ENCODE results near the gene DNAH7. TPM values are rescaled to one million over a fixed set of nuclear protein-coding genes. Genes with fewer than 3 reads are reported as not detected.
"Not testable (repeated sequence)": the region's sequence is repeated elsewhere in the genome, so short reads cannot be mapped to it uniquely, and the experiment has no call there.

The DNAH7 gene
- total RNA-seq, 1 donor from 2014 or later: 2.6 TPM

GRCh38 chr2:196099916-196100315, 31.3 kb upstream of the DNAH7 start:
- H3K4me1 Mint-ChIP-seq (ENCODE audit: unreplicated experiment): no peaks in the 10 kb centered on the region
- H3K36me3 Mint-ChIP-seq (ENCODE audit: low read depth, unreplicated experiment): no peaks in the 10 kb centered on the region
- no peak for TF ChIP-seq CTCF (IDR thresholded peaks at IDR 0.05; ENCODE audit: unreplicated experiment)
- DNase-seq (ENCODE audit: low spot score): no peak
- no peaks in the 10 kb centered on the region for H3K9me3 Mint-ChIP-seq (ENCODE audit: unreplicated experiment)
- no peak overlapping the region for H3K27ac Mint-ChIP-seq (ENCODE audit: unreplicated experiment)
- H3K27me3 Mint-ChIP-seq (ENCODE audit: unreplicated experiment): no peaks in the 10 kb centered on the region
- no peak overlapping the region for H3K4me3 Mint-ChIP-seq (ENCODE audit: unreplicated experiment)

- Mint-ChIP-seq H3K36me3 (ENCODE audit: low read depth, unreplicated experiment) (no peaks in the 10 kb centered on the region), H3K27ac (ENCODE audit: unreplicated experiment) (no peak overlapping the region), H3K27me3 (ENCODE audit: unreplicated experiment) (no peaks in the 10 kb centered on the region), H3K4me3 (ENCODE audit: unreplicated experiment) (no peak overlapping the region), H3K9me3 (ENCODE audit: unreplicated experiment) (no peaks in the 10 kb centered on the region), H3K4me1 (ENCODE audit: unreplicated experiment) (no peaks in the 10 kb centered on the region)
- TF ChIP-seq CTCF (IDR thresholded peaks at IDR 0.05; ENCODE audit: unreplicated experiment): no peak
- DNase-seq (ENCODE audit: low spot score): no peak
Measured at GRCh38 chr2:196097864-196098660, 29.4 kb upstream of the DNAH7 start.

- Mint-ChIP-seq H3K36me3 (ENCODE audit: low read depth, unreplicated experiment) (no peaks in the 10 kb centered on the region), H3K9me3 (ENCODE audit: unreplicated experiment) (no peaks in the 10 kb centered on the region), H3K27ac (ENCODE audit: unreplicated experiment) (no peak overlapping the region), H3K4me3 (ENCODE audit: unreplicated experiment) (no peak overlapping the region), H3K27me3 (ENCODE audit: unreplicated experiment) (no peaks in the 10 kb centered on the region), H3K4me1 (ENCODE audit: unreplicated experiment) (no peaks in the 10 kb centered on the region)
- DNase-seq (ENCODE audit: low spot score): no peak
- TF ChIP-seq CTCF (IDR thresholded peaks at IDR 0.05; ENCODE audit: unreplicated experiment): no peak
Measured at GRCh38 chr2:196096982-196097745, 28.5 kb upstream of the DNAH7 start.

GRCh38 chr2:196096264-196096663, 27.6 kb upstream of the DNAH7 start:
- no peak for TF ChIP-seq CTCF (IDR thresholded peaks at IDR 0.05; ENCODE audit: unreplicated experiment)
- H3K4me1 Mint-ChIP-seq (ENCODE audit: unreplicated experiment): no peaks in the 10 kb centered on the region

GRCh38 chr2:196089448-196089847, 20.8 kb upstream of the DNAH7 start:
- H3K27ac Mint-ChIP-seq (ENCODE audit: unreplicated experiment); DNase-seq (ENCODE audit: low spot score); H3K4me3 Mint-ChIP-seq (ENCODE audit: unreplicated experiment); H3K36me3 Mint-ChIP-seq (ENCODE audit: low read depth, unreplicated experiment); H3K9me3 Mint-ChIP-seq (ENCODE audit: unreplicated experiment); H3K27me3 Mint-ChIP-seq (ENCODE audit: unreplicated experiment); H3K4me1 Mint-ChIP-seq (ENCODE audit: unreplicated experiment): not testable (repeated sequence)

More at GRCh38 chr2:196096264-196096663, 27.6 kb upstream of the DNAH7 start:
- H3K27me3 Mint-ChIP-seq (ENCODE audit: unreplicated experiment): no peaks in the 10 kb centered on the region
- no peaks in the 10 kb centered on the region for H3K36me3 Mint-ChIP-seq (ENCODE audit: low read depth, unreplicated experiment)
- no peak overlapping the region for H3K4me3 Mint-ChIP-seq (ENCODE audit: unreplicated experiment)
- no peaks in the 10 kb centered on the region for H3K9me3 Mint-ChIP-seq (ENCODE audit: unreplicated experiment)
- no peak overlapping the region for H3K27ac Mint-ChIP-seq (ENCODE audit: unreplicated experiment)
- DNase-seq (ENCODE audit: low spot score): no peak
